ENCODE results near the gene SENP1. TPM values are rescaled to one million over a fixed set of nuclear protein-coding genes. Genes with fewer than 3 reads are reported as not detected.

The SENP1 gene
- total RNA-seq = 10 to 100 TPM; 28.7 to 35.1 TPM
- 1 to 10 TPM; 6.1 to 10.0 TPM for polyA plus RNA-seq

- DNase-seq = peak; percentile 91 to 93 (median 92)
- no peaks in the 10 kb centered on the region for H3K9me3 Mint-ChIP-seq
- H3K4me3 Mint-ChIP-seq = peak within 1 kb of the TSS; percentile 89 to 97 (median 92)
- no peaks in the 10 kb centered on the region for H3K36me3 ChIP-seq (ENCODE audit: insufficient read depth, low read length)
- H3K27ac ChIP-seq (ENCODE audit: low read depth, low read length) = peak within 1 kb of the TSS; percentile 96
- H3K27ac Mint-ChIP-seq = peak within 1 kb of the TSS; percentile 93 to 100 (median 99)
- no peaks in the 10 kb centered on the region for H3K27me3 Mint-ChIP-seq
- CTCF ChIA-PET (ENCODE audit: partially characterized antibody) = interaction anchor here (0.5 to 4.6 kb wide), 7 partner anchors 11 to 1008 kb away, joined by 3 to 42 read pairs (median 3); partner anchors contain the start of genes ASB8, CCNT1 and TMEM106C
- no peaks in the 10 kb centered on the region for H3K9me3 ChIP-seq (ENCODE audit: control insufficient read depth in 1 of 2, low read length in 2 of 2)
- H3K27me3 ChIP-seq (ENCODE audit: insufficient read depth, low read length) = no peaks in the 10 kb centered on the region
- peak within 1 kb of the TSS; percentile 84 to 93 for H3K4me3 ChIP-seq (ENCODE audit: low read length in 2 of 2)
- POLR2A ChIA-PET (ENCODE audit: partially characterized antibody) = interaction anchor here (0.5 to 4.9 kb wide), 17 partner anchors 8 to 1837 kb away, joined by 3 to 90 read pairs (median 4); partner anchors contain the start of genes ASB8, CCDC184, PFKM and RPAP3
- H3K4me1 ChIP-seq (ENCODE audit: insufficient read depth, low read length) = peaks cover 42% of the 10 kb centered on the region
- peaks cover 42 to 65% (median 52%) of the 10 kb centered on the region in 4 donors for H3K4me1 Mint-ChIP-seq
- H3K36me3 Mint-ChIP-seq = peaks cover 0 to 11% of the 10 kb centered on the region in 2 donors
- intact Hi-C loops (cut with micrococcal nuclease) = loop anchor here (1.0 to 5.0 kb wide), 5 partner anchors 13 to 144 kb away; partner anchors contain the start of genes ASB8, PFKM and TMEM106C
These were observed at the start of gene SENP1 for GRCh38 chr12:48105867-48106680. Gene SENP1, minus strand, starts transcription at chr12:48106079. Its CDS starts 4,607 bp downstream, at chr12:48101472.

GRCh38 chr12:48151103-48151771 lies 45.4 kb upstream of the SENP1 start:
- H3K27ac Mint-ChIP-seq = peak overlapping the region in 1 of 7 donors; percentile 74
- ChIA-PET POLR2A (ENCODE audit: partially characterized antibody) (interaction anchor here (1.8 kb wide), 1 partner anchor 32 kb away, joined by 4 read pairs; no protein-coding TSS in a partner anchor), CTCF (ENCODE audit: partially characterized antibody) (interaction anchor here (1.4 to 1.6 kb wide), 2 partner anchors 8 to 38 kb away, joined by 4 to 5 read pairs; no protein-coding TSS in a partner anchor)

GRCh38 chr12:48145981-48146380 lies 40.1 kb upstream of the SENP1 start:
- Mint-ChIP-seq H3K4me1 (peaks cover 0 to 3% (median 0%) of the 10 kb centered on the region in 4 donors), H3K36me3 (peaks cover 65 to 78% of the 10 kb centered on the region in 2 donors), H3K9me3 (no peaks in the 10 kb centered on the region), H3K27me3 (no peaks in the 10 kb centered on the region), H3K27ac (no peak overlapping the region), H3K4me3 (no peak overlapping the region)
- POLR2A ChIA-PET (ENCODE audit: partially characterized antibody) = interaction anchor here (0.8 to 1.2 kb wide), 2 partner anchors 12 to 40 kb away, joined by 3 read pairs; partner anchors contain the start of genes ASB8 and SENP1
- Histone ChIP-seq H3K27me3 (ENCODE audit: insufficient read depth, low read length) (no peaks in the 10 kb centered on the region), H3K36me3 (ENCODE audit: insufficient read depth, low read length) (peaks cover 46% of the 10 kb centered on the region), H3K4me3 (ENCODE audit: low read length in 2 of 2) (no peak overlapping the region), H3K27ac (ENCODE audit: low read depth, low read length) (no peak overlapping the region), H3K4me1 (ENCODE audit: insufficient read depth, low read length) (no peaks in the 10 kb centered on the region), H3K9me3 (ENCODE audit: control insufficient read depth in 1 of 2, low read length in 2 of 2) (no peaks in the 10 kb centered on the region)
- CTCF ChIA-PET (ENCODE audit: partially characterized antibody) = interaction anchor here (1.5 kb wide), 1 partner anchor 43 kb away, joined by 4 read pairs; no protein-coding TSS in a partner anchor
- no peak for DNase-seq
- intact Hi-C loops (cut with micrococcal nuclease) = no loop called here

More at GRCh38 chr12:48151103-48151771, 45.4 kb upstream of the SENP1 start:
- H3K9me3 Mint-ChIP-seq = no peaks in the 10 kb centered on the region
- no peak overlapping the region for H3K4me3 Mint-ChIP-seq
- Histone ChIP-seq H3K4me3 (ENCODE audit: low read length in 2 of 2) (no peak overlapping the region), H3K9me3 (ENCODE audit: control insufficient read depth in 1 of 2, low read length in 2 of 2) (no peaks in the 10 kb centered on the region), H3K27ac (ENCODE audit: low read depth, low read length) (no peak overlapping the region), H3K36me3 (ENCODE audit: insufficient read depth, low read length) (peaks cover 48% of the 10 kb centered on the region), H3K4me1 (ENCODE audit: insufficient read depth, low read length) (peaks cover 9% of the 10 kb centered on the region), H3K27me3 (ENCODE audit: insufficient read depth, low read length) (no peaks in the 10 kb centered on the region)
- peaks cover 11 to 21% (median 14%) of the 10 kb centered on the region in 4 donors for H3K4me1 Mint-ChIP-seq
- intact Hi-C loops (cut with micrococcal nuclease) = no loop called here
- no peaks in the 10 kb centered on the region for H3K27me3 Mint-ChIP-seq
- H3K36me3 Mint-ChIP-seq = peaks cover 41 to 64% of the 10 kb centered on the region in 2 donors
- DNase-seq = no peak

- peaks cover 48 to 64% of the 10 kb centered on the region in 2 donors for H3K36me3 Mint-ChIP-seq
- no peak overlapping the region for H3K27ac ChIP-seq (ENCODE audit: low read depth, low read length)
- POLR2A ChIA-PET (ENCODE audit: partially characterized antibody) = interaction anchor here (1.1 kb wide), 1 partner anchor 14 kb away, joined by 3 read pairs; the partner anchor contains the start of gene ASB8
- DNase-seq = no peak
- intact Hi-C loops (cut with micrococcal nuclease) = no loop called here
- H3K9me3 Mint-ChIP-seq = no peaks in the 10 kb centered on the region
- H3K27me3 ChIP-seq (ENCODE audit: insufficient read depth, low read length) = no peaks in the 10 kb centered on the region
- peaks cover 0 to 1% (median 0%) of the 10 kb centered on the region in 4 donors for H3K4me1 Mint-ChIP-seq
- H3K27ac Mint-ChIP-seq = peak overlapping the region in 2 of 7 donors; percentile 2 to 73
- H3K4me3 ChIP-seq (ENCODE audit: low read length in 2 of 2) = no peak overlapping the region
- no peaks in the 10 kb centered on the region for H3K9me3 ChIP-seq (ENCODE audit: control insufficient read depth in 1 of 2, low read length in 2 of 2)
- no peaks in the 10 kb centered on the region for H3K4me1 ChIP-seq (ENCODE audit: insufficient read depth, low read length)
- peaks cover 26% of the 10 kb centered on the region for H3K36me3 ChIP-seq (ENCODE audit: insufficient read depth, low read length)
- H3K4me3 Mint-ChIP-seq = no peak overlapping the region
- no peaks in the 10 kb centered on the region for H3K27me3 Mint-ChIP-seq
- CTCF ChIA-PET (ENCODE audit: partially characterized antibody) = interaction anchor here (2.3 kb wide), 1 partner anchor 13 kb away, joined by 6 read pairs; the partner anchor contains the start of gene ASB8
These were observed 38.0 kb upstream of the SENP1 start for GRCh38 chr12:48143898-48144297.

GRCh38 chr12:48142818-48143674 lies 37.2 kb upstream of the SENP1 start:
- peaks cover 0 to 1% (median 0%) of the 10 kb centered on the region in 4 donors for H3K4me1 Mint-ChIP-seq
- H3K9me3 Mint-ChIP-seq = no peaks in the 10 kb centered on the region
- no peaks in the 10 kb centered on the region for H3K27me3 Mint-ChIP-seq
- no peak overlapping the region for H3K4me3 ChIP-seq (ENCODE audit: low read length in 2 of 2)
- H3K4me1 ChIP-seq (ENCODE audit: insufficient read depth, low read length) = no peaks in the 10 kb centered on the region
- intact Hi-C loops (cut with micrococcal nuclease) = no loop called here
- H3K27me3 ChIP-seq (ENCODE audit: insufficient read depth, low read length) = no peaks in the 10 kb centered on the region
- H3K36me3 Mint-ChIP-seq = peaks cover 44 to 56% of the 10 kb centered on the region in 2 donors
- peaks cover 20% of the 10 kb centered on the region for H3K36me3 ChIP-seq (ENCODE audit: insufficient read depth, low read length)
- ChIA-PET CTCF (ENCODE audit: partially characterized antibody) (interaction anchor here (1.1 to 2.3 kb wide), 2 partner anchors 9 to 14 kb away, joined by 4 to 6 read pairs; partner anchors contain the start of gene ASB8), POLR2A (ENCODE audit: partially characterized antibody) (no interaction called here)
- DNase-seq = no peak
- H3K4me3 Mint-ChIP-seq = no peak overlapping the region
- no peak overlapping the region for H3K27ac ChIP-seq (ENCODE audit: low read depth, low read length)
- H3K27ac Mint-ChIP-seq = peak overlapping the region in 3 of 7 donors; percentile 0 to 57 (median 45)
- H3K9me3 ChIP-seq (ENCODE audit: control insufficient read depth in 1 of 2, low read length in 2 of 2) = no peaks in the 10 kb centered on the region

GRCh38 chr12:48135027-48135426 lies 29.1 kb upstream of the SENP1 start:
- Histone ChIP-seq H3K9me3 (ENCODE audit: control insufficient read depth in 1 of 2, low read length in 2 of 2) (no peaks in the 10 kb centered on the region), H3K27me3 (ENCODE audit: insufficient read depth, low read length) (no peaks in the 10 kb centered on the region), H3K27ac (ENCODE audit: low read depth, low read length) (no peak overlapping the region), H3K4me1 (ENCODE audit: insufficient read depth, low read length) (no peaks in the 10 kb centered on the region), H3K36me3 (ENCODE audit: insufficient read depth, low read length) (peaks cover 40% of the 10 kb centered on the region), H3K4me3 (ENCODE audit: low read length in 2 of 2) (no peak overlapping the region)
- peaks cover 40 to 46% of the 10 kb centered on the region in 2 donors for H3K36me3 Mint-ChIP-seq
- CTCF ChIA-PET (ENCODE audit: partially characterized antibody) = no interaction called here
- H3K4me1 Mint-ChIP-seq = no peaks in the 10 kb centered on the region
- no peak for DNase-seq
- H3K4me3 Mint-ChIP-seq = no peak overlapping the region
- H3K27me3 Mint-ChIP-seq = no peaks in the 10 kb centered on the region
- no peaks in the 10 kb centered on the region for H3K9me3 Mint-ChIP-seq
- POLR2A ChIA-PET (ENCODE audit: partially characterized antibody) = no interaction called here
- H3K27ac Mint-ChIP-seq = peak overlapping the region in 2 of 7 donors; percentile 15 to 35
- intact Hi-C loops (cut with micrococcal nuclease) = no loop called here
